ENCODE measurements around the gene HIVEP1. TPM values are rescaled to one million over a fixed set of nuclear protein-coding genes. Genes with fewer than 3 reads are reported as not detected.

The HIVEP1 gene
- total and polyA plus RNA-seq, 2 of the 8 experiments (the other 6 are each of a cell fraction or from before 2014, with no cell fraction given): 22.6 to 23.1 TPM

GRCh38 chr6:12101048-12101447 is 88.9 kb downstream of the HIVEP1 start:
- Histone ChIP-seq H3K23me2 (ENCODE audit: low read depth, low read length) (no peaks in the 10 kb centered on the region), H3K79me1 (ENCODE audit: low read depth, low read length) (no peaks in the 10 kb centered on the region), H3K79me2 (ENCODE audit: control insufficient read depth in 1 of 2, insufficient read depth in 2 of 2, low read length in 2 of 2) (peaks cover 0 to 5% of the 10 kb centered on the region in 2 experiments; a peak in 2 of 4 replicates), H2BK5ac (ENCODE audit: low read depth, low read length) (no peak overlapping the region), H3K27me3 (replicated peaks in 1 of 4; ENCODE audit: control insufficient read depth in 3 of 4, extremely low read depth in 1 of 4, insufficient read depth in 3 of 4, low read length in 3 of 4) (peaks cover 0 to 1% (median 0%) of the 10 kb centered on the region in 4 experiments; a peak in 1 of 7 replicates), H3K4ac (replicated peaks; ENCODE audit: insufficient read length, low read depth, low read length) (no peak overlapping the region), H2BK20ac (ENCODE audit: low read length) (no peak overlapping the region), H3K9me3 (ENCODE audit: insufficient read depth in 2 of 2, low read depth in 1 of 2, low read length in 1 of 2) (no peaks in the 10 kb centered on the region), H4K5ac (ENCODE audit: insufficient read length, low read depth, low read length) (no peak overlapping the region), H3K23ac (ENCODE audit: insufficient read length) (no peak overlapping the region), H3K36me3 (ENCODE audit: control insufficient read depth in 2 of 4, insufficient read depth in 4 of 4, low read length in 3 of 4) (no peaks in the 10 kb centered on the region; a peak in 1 of 8 replicates), H4K8ac (ENCODE audit: extremely low read depth, insufficient read depth, low read length) (no peak overlapping the region), H2AFZ (ENCODE audit: low read length) (no peak overlapping the region), H3K56ac (replicated peaks; ENCODE audit: insufficient read length, low read depth, low read length) (no peak overlapping the region), H2AK5ac (ENCODE audit: low read depth, low read length) (no peak overlapping the region), H3K9ac (replicated peaks in 1 of 4; ENCODE audit: extremely low read depth in 1 of 4, low read depth in 3 of 4, low read length in 3 of 4) (no peak overlapping the region), H2BK15ac (ENCODE audit: low read length) (no peak overlapping the region), H3K4me2 (ENCODE audit: insufficient read depth in 1 of 2, low read depth in 2 of 2, low read length in 2 of 2) (no peak overlapping the region), H3K14ac (ENCODE audit: insufficient read length) (no peak overlapping the region), H3K4me1 (replicated peaks in 1 of 4; ENCODE audit: control insufficient read depth in 3 of 4, insufficient read depth in 4 of 4, low read length in 3 of 4) (no peaks in the 10 kb centered on the region), H3K18ac (ENCODE audit: extremely low read depth, low read length) (no peak overlapping the region), H3K27ac (ENCODE audit: low read depth, low read length) (no peak overlapping the region), H2BK12ac (ENCODE audit: low read depth, low read length) (no peak overlapping the region), H3K4me3 (ENCODE audit: extremely low read depth in 1 of 4, insufficient read depth in 2 of 4, low read depth in 3 of 4, low read length in 4 of 4) (no peak overlapping the region), H2BK120ac (replicated peaks; ENCODE audit: low read depth, low read length) (no peak overlapping the region), H4K20me1 (replicated peaks in 1 of 2; ENCODE audit: control insufficient read depth in 1 of 2, insufficient read depth in 2 of 2, low read length in 2 of 2) (no peaks in the 10 kb centered on the region), H4K91ac (replicated peaks; ENCODE audit: insufficient read length, low read length) (no peak overlapping the region)
- ChIA-PET CTCF (ENCODE audit: partially characterized antibody) (interaction anchor here (1.0 kb wide), 1 partner anchor 505 kb away, joined by 3 read pairs; no protein-coding TSS in a partner anchor), POLR2A (ENCODE audit: partially characterized antibody) (no interaction called here)
- FAIRE-seq: no peak
- no peak for DNase-seq (ENCODE audit: low read depth in 1 of 2, low spot score in 2 of 2)
- TF ChIP-seq POLR2A (IDR thresholded peaks at IDR 0.05; ENCODE audit: control extremely low read depth in 1 of 2, low read depth in 2 of 2, low read length in 2 of 2) (no peak), CHD2 (IDR thresholded peaks at IDR 0.05; ENCODE audit: low read length) (no peak), SAP30 (IDR thresholded peaks at IDR 0.05; ENCODE audit: insufficient read depth, insufficient replicate concordance, low read length) (no peak), BACH1 (IDR thresholded peaks at IDR 0.05; ENCODE audit: low read length) (no peak), RFX5 (IDR thresholded peaks at IDR 0.05; ENCODE audit: borderline replicate concordance, low read depth, low read length) (no peak), JUND (IDR thresholded peaks at IDR 0.05; ENCODE audit: low read length) (no peak), HDAC2 (IDR thresholded peaks at IDR 0.05; ENCODE audit: borderline replicate concordance in 1 of 2, low read depth in 2 of 2, low read length in 2 of 2) (no peak)
